H1 (cell line): ENCODE results near the gene APOL3. TPM values are rescaled to one million over a fixed set of nuclear protein-coding genes. Genes with fewer than 3 reads are reported as not detected.

ENCODE experiments used
- CTCF ChIA-PET: fragments of 300-600 bp; sonication (Branson Sonifier 250); formaldehyde crosslinking; loops from one replicate; lab custom pipeline; 2021; ENCODE audit not compliant: partially characterized antibody; lab: Charles Lee
- POLR2A ChIA-PET: fragments of 300-600 bp; sonication (Branson Sonifier 250); formaldehyde crosslinking; loops from one replicate; lab custom pipeline; 2021; ENCODE audit warnings: inconsistent platforms; ENCODE audit not compliant: partially characterized antibody; lab: Charles Lee
- DNase-seq, 2 experiments: peaks; one replicate each; pipeline versions ENCODE4 v3.0.0 to v3.0.0-alpha.2; 2010 to 2022; ENCODE audit warnings: low spot score in 2 of 2, low read depth in 1 of 2, mixed read lengths in 1 of 2
- FAIRE-seq: peaks from 2 replicates; lab custom pipeline; 2011; peaks lifted over from hg19 to GRCh38; lab: Jason Lieb, UNC
- H2AFZ ChIP-seq: 2 replicates; pipeline ENCODE4 v1.8.1; 2012; ENCODE audit warnings: low read length, inconsistent platforms
- H2AK5ac ChIP-seq: 2 replicates; pipeline ENCODE4 v1.6.1; 2013; ENCODE audit warnings: low read depth, low read length
- H2BK120ac ChIP-seq: replicated peaks from 2 replicates; pipeline ENCODE3; 2013; ENCODE audit warnings: low read depth, low read length, inconsistent platforms
- H2BK12ac ChIP-seq: 2 replicates; pipeline ENCODE4 v1.6.1; 2013; ENCODE audit warnings: low read depth, low read length
- H2BK15ac ChIP-seq: 2 replicates; pipeline ENCODE4 v1.6.1; 2013; ENCODE audit warnings: low read length
- H2BK20ac ChIP-seq: 2 replicates; pipeline ENCODE4 v1.6.1; 2013; ENCODE audit warnings: low read length
- H2BK5ac ChIP-seq: 2 replicates; pipeline ENCODE4 v1.6.1; 2013; ENCODE audit warnings: low read depth, low read length
- H3K14ac ChIP-seq: 2 replicates; pipeline ENCODE4 v1.6.1; 2013; ENCODE audit warnings: inconsistent platforms; ENCODE audit not compliant: insufficient read length
- H3K18ac ChIP-seq: 2 replicates; pipeline ENCODE4 v1.6.1; 2013; ENCODE audit warnings: low read length; ENCODE audit errors: extremely low read depth
- H3K23ac ChIP-seq: 2 replicates; pipeline ENCODE4 v1.6.1; 2013; ENCODE audit warnings: inconsistent platforms; ENCODE audit not compliant: insufficient read length
- H3K23me2 ChIP-seq: 2 replicates; pipeline ENCODE4 v1.6.1; 2013; ENCODE audit warnings: low read depth, low read length
- H3K27ac ChIP-seq: 2 replicates; pipeline ENCODE4 v1.6.1; 2011; ENCODE audit warnings: low read depth, low read length, inconsistent platforms
- H3K27me3 ChIP-seq, 4 experiments: replicated peaks in 1 of 4; 1 replicate in 1 of 4; 2 replicates in 3 of 4; pipeline versions ENCODE4 v1.6.1 to v1.8.1; 2011 to 2013; ENCODE audit warnings: low read length in 3 of 4, mild to moderate bottlenecking in 3 of 4, inconsistent platforms in 2 of 4, mixed read lengths in 2 of 4, moderate library complexity in 1 of 4; ENCODE audit not compliant: control insufficient read depth in 3 of 4, insufficient read depth in 3 of 4; ENCODE audit errors: extremely low read depth in 1 of 4
- H3K36me3 ChIP-seq, 4 experiments: 2 replicates each; pipeline versions ENCODE4 v1.6.1 to v1.8.1; 2011 to 2013; ENCODE audit warnings: mild to moderate bottlenecking in 4 of 4, low read length in 3 of 4, moderate library complexity in 2 of 4, control low read depth in 1 of 4, inconsistent platforms in 1 of 4; ENCODE audit not compliant: insufficient read depth in 4 of 4, control insufficient read depth in 2 of 4
- H3K4ac ChIP-seq: replicated peaks from 2 replicates; pipeline ENCODE3; 2013; ENCODE audit warnings: low read length, low read depth, mixed read lengths, inconsistent platforms; ENCODE audit not compliant: insufficient read length
- H3K4me1 ChIP-seq, 4 experiments: replicated peaks in 1 of 4; 1 replicate in 1 of 4; 2 replicates in 3 of 4; pipeline versions ENCODE4 v1.6.1 to v1.8.1; 2011 to 2013; ENCODE audit warnings: low read length in 3 of 4, inconsistent platforms in 2 of 4, mixed read lengths in 1 of 4; ENCODE audit not compliant: insufficient read depth in 4 of 4, control insufficient read depth in 3 of 4
- H3K4me2 ChIP-seq, 2 experiments: 2 replicates each; pipeline versions ENCODE4 v1.6.1 to v1.8.1; 2011 to 2013; ENCODE audit warnings: low read depth in 2 of 2, low read length in 2 of 2, control low read depth in 1 of 2, inconsistent platforms in 1 of 2, mild to moderate bottlenecking in 1 of 2; ENCODE audit not compliant: insufficient read depth in 1 of 2
- H3K4me3 ChIP-seq, 4 experiments: fragments of 200-600, 300-600 bp in 1 of 4; sonication (generic), shearing (Covaris generic), sonication (Bioruptor Twin) in 1 of 4; 2 replicates each; pipeline versions ENCODE4 v1.5.1 to v1.8.1; 2011 to 2016; ENCODE audit warnings: low read length in 4 of 4, low read depth in 3 of 4, control low read depth in 2 of 4, inconsistent platforms in 2 of 4, mild to moderate bottlenecking in 2 of 4, mixed read lengths in 1 of 4, moderate library complexity in 1 of 4; ENCODE audit not compliant: insufficient read depth in 2 of 4; ENCODE audit errors: extremely low read depth in 1 of 4
- H3K56ac ChIP-seq: replicated peaks from 2 replicates; pipeline ENCODE3; 2013; ENCODE audit warnings: low read depth, mild to moderate bottlenecking, mixed read lengths, low read length, inconsistent platforms; ENCODE audit not compliant: insufficient read length
- H3K79me1 ChIP-seq: 2 replicates; pipeline ENCODE4 v1.6.1; 2013; ENCODE audit warnings: low read depth, low read length, control low read depth
- H3K79me2 ChIP-seq, 2 experiments: 2 replicates each; pipeline versions ENCODE4 v1.6.1 to v1.8.1; 2012 to 2013; ENCODE audit warnings: low read length in 2 of 2, mild to moderate bottlenecking in 2 of 2, inconsistent platforms in 1 of 2; ENCODE audit not compliant: insufficient read depth in 2 of 2, control insufficient read depth in 1 of 2
- H3K9ac ChIP-seq, 4 experiments: replicated peaks in 1 of 4; 1 replicate in 1 of 4; 2 replicates in 3 of 4; pipeline versions ENCODE4 v1.6.1 to v1.8.1; 2011 to 2013; ENCODE audit warnings: low read depth in 3 of 4, low read length in 3 of 4, control low read depth in 2 of 4, mild to moderate bottlenecking in 2 of 4, moderate library complexity in 2 of 4, inconsistent platforms in 1 of 4; ENCODE audit errors: extremely low read depth in 1 of 4
- H3K9me3 ChIP-seq, 2 experiments: 2 replicates each; pipeline versions ENCODE4 v1.6.1 to v1.8.1; 2012 to 2013; ENCODE audit warnings: mild to moderate bottlenecking in 2 of 2, moderate library complexity in 2 of 2, control low read depth in 1 of 2, inconsistent platforms in 1 of 2, low read depth in 1 of 2, low read length in 1 of 2, mixed read lengths in 1 of 2; ENCODE audit not compliant: insufficient read depth in 2 of 2
- H4K20me1 ChIP-seq, 2 experiments: replicated peaks in 1 of 2; 2 replicates each; pipeline versions ENCODE3 to v1.8.1; 2011 to 2013; ENCODE audit warnings: inconsistent platforms in 2 of 2, low read length in 2 of 2, mild to moderate bottlenecking in 1 of 2; ENCODE audit not compliant: insufficient read depth in 2 of 2, control insufficient read depth in 1 of 2
- H4K5ac ChIP-seq: 2 replicates; pipeline ENCODE4 v1.6.1; 2013; ENCODE audit warnings: low read length, low read depth, mixed read lengths, inconsistent platforms; ENCODE audit not compliant: insufficient read length
- H4K8ac ChIP-seq: 2 replicates; pipeline ENCODE4 v1.8.0; 2013; ENCODE audit warnings: mild to moderate bottlenecking, moderate library complexity, low read length, inconsistent platforms; ENCODE audit not compliant: insufficient read depth; ENCODE audit errors: extremely low read depth
- H4K91ac ChIP-seq: replicated peaks from 2 replicates; pipeline ENCODE3; 2013; ENCODE audit warnings: low read length, mixed read lengths, inconsistent platforms; ENCODE audit not compliant: insufficient read length
- CHD2 ChIP-seq: IDR thresholded peaks from 2 replicates; pipeline ENCODE4 v1.6.1; 2012; ENCODE audit warnings: low read length, improper control_type of control experiment
- HDAC6 ChIP-seq: IDR thresholded peaks from one replicate; pipeline ENCODE4 v1.7.1; 2012; ENCODE audit warnings: low read depth, mild to moderate bottlenecking, inconsistent platforms, low read length, moderate library complexity
- JUND ChIP-seq: IDR thresholded peaks from 2 replicates; pipeline ENCODE4 v1.6.1; 2011; ENCODE audit warnings: mild to moderate bottlenecking, improper control_type of control experiment, low read length
- KDM1A ChIP-seq: fragments of 200-600, 300-600 bp; sonication (generic); IDR thresholded peaks from 2 replicates; pipeline ENCODE4 v1.7.1; 2016; ENCODE audit warnings: mild to moderate bottlenecking, low read length, borderline replicate concordance
- PHF8 ChIP-seq: fragments of 200-600 bp; sonication (generic); conservative IDR thresholded peaks from 2 replicates; pipeline ENCODE4 v1.7.1; 2012; ENCODE audit warnings: low read depth, mild to moderate bottlenecking, inconsistent platforms, low read length, moderate library complexity
- SAP30 ChIP-seq: fragments of 300-600 bp; sonication (generic); IDR thresholded peaks from 2 replicates; pipeline ENCODE4 v1.7.1; 2012; ENCODE audit warnings: low read length, moderate library complexity, mild to moderate bottlenecking, inconsistent platforms; ENCODE audit not compliant: insufficient read depth, insufficient replicate concordance
- SP4 ChIP-seq: IDR thresholded peaks from 2 replicates; pipeline ENCODE4 v1.6.1; 2012; ENCODE audit warnings: low read length, inconsistent platforms
- SRF ChIP-seq: IDR thresholded peaks from 2 replicates; pipeline ENCODE4 v1.6.1; 2011; ENCODE audit warnings: mild to moderate bottlenecking, low read depth, low read length, moderate library complexity
- TEAD4 ChIP-seq: IDR thresholded peaks from 2 replicates; pipeline ENCODE4 v1.6.1; 2012; ENCODE audit warnings: low read depth, low read length, inconsistent platforms, mixed read lengths
- WGBS, 2 experiments: shearing (Covaris generic) in 1 of 2; methylation state at CpG; one replicate each; pipeline versions ENCODE4 v1.1.6 to v1.1.7; 2013 to 2015; ENCODE audit warnings: low lambda C conversion rate in 2 of 2, mixed read lengths in 2 of 2, inconsistent platforms in 1 of 2, low coverage in 1 of 2, missing lambda C conversion rate in 1 of 2; ENCODE audit not compliant: insufficient replicate concordance in 2 of 2, insufficient coverage in 1 of 2, insufficient read length in 1 of 2; ENCODE audit errors: extremely low coverage in 1 of 2, missing lambda C conversion rate in 1 of 2; 5-methylcytosine and 5-hydroxymethylcytosine counted together
- polyA plus RNA-seq, 7 experiments: library from polyadenylated mRNA; depleted of rRNA in 3 of 7; stranded (reverse) in 5 of 7; unstranded in 2 of 7; fragments of >200 nt in 5 of 7; fragments of 200-250 nt in 2 of 7; gene quantifications; 1 replicate in 5 of 7; 2 replicates in 1 of 7; 4 replicates in 1 of 7; pipeline versions ENCODE4 v1.2.1 to v1.2.3, GENCODE V29; 2011 to 2013; ENCODE audit warnings: missing spikeins in 2 of 7, mixed read lengths in 2 of 7
- total RNA-seq: library from RNA; stranded (reverse); fragmentation: NEBNext Ultra II Directional; extraction: Animal tissue kit (Norgen Biotek cat#: 25700); gene quantifications from 2 replicates; pipeline ENCODE4 v1.2.1, GENCODE V29; 2021
- TF ChIP-seq, protein P1 (sequence below): IDR thresholded peaks from 2 replicates; pipeline ENCODE4 v1.6.1; 2011; ENCODE audit warnings: low read length, improper control_type of control experiment

The APOL3 gene
- total and polyA plus RNA-seq, 2 of the 8 experiments (the other 6 are each of a cell fraction or from before 2014, with no cell fraction given) = 0.12 TPM; not detected in 1

DNA sequence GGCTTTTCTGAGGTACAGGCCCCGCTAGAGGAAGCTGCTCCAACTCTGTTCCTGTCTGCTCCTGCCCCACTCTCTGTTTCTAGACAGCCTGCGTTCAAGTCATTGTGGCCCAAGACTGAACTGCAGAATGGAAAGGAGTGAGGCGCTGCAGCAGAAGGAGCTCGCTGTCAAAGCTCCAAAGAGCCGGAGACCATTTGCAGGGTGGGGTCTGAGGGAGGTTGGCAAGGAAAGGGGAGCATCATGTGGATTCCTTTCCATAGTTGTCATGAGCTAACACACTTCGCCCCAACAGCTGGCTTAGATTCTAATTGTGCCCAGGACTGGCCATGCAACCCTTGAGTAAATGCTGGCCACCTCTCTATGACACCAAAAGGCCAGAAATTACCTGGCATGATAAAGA is 22.3 kb upstream of the APOL3 start:
- WGBS, 2 experiments = 78% methylated on average over 6 of the region's 6 CpGs; no CpG with 5 or more reads in 1 of the 2 experiments
- no peaks in the 10 kb centered on the region for H4K20me1 ChIP-seq
- no peaks in the 10 kb centered on the region; a peak in 1 of 7 replicates for H3K27me3 ChIP-seq
- no peak overlapping the region for H3K27ac ChIP-seq
- FAIRE-seq (no peak), DNase-seq (no peak)
- H2AFZ ChIP-seq = no peak overlapping the region
- no peaks in the 10 kb centered on the region for H3K4me1 ChIP-seq
- H2BK15ac ChIP-seq = no peak overlapping the region
- no peak overlapping the region for H3K4me3 ChIP-seq
- H3K14ac ChIP-seq = no peak overlapping the region
- H2BK120ac ChIP-seq = no peak overlapping the region
- no peak overlapping the region for H4K91ac ChIP-seq
- no peak overlapping the region for H3K23ac ChIP-seq
- H3K4me2 ChIP-seq = no peak overlapping the region
- no peaks in the 10 kb centered on the region for H3K36me3 ChIP-seq
- POLR2A ChIA-PET = no interaction called here
- H3K18ac ChIP-seq = no peak overlapping the region
- no peak overlapping the region for H3K4ac ChIP-seq
- H3K9ac ChIP-seq = no peak overlapping the region
- no peaks in the 10 kb centered on the region for H3K79me2 ChIP-seq
- no peak overlapping the region for H4K5ac ChIP-seq
- no peak overlapping the region for H2BK12ac ChIP-seq
- H2AK5ac ChIP-seq = no peak overlapping the region
- H4K8ac ChIP-seq = no peak overlapping the region
- H2BK20ac ChIP-seq = no peak overlapping the region
- TF ChIP-seq TEAD4 (no peak), HDAC6 (no peak), KDM1A (no peak), SRF (no peak), CHD2 (no peak), JUND (no peak), SP4 (no peak), PHF8 (no peak), SAP30 (no peak)
- TF ChIP-seq, protein P1, sequence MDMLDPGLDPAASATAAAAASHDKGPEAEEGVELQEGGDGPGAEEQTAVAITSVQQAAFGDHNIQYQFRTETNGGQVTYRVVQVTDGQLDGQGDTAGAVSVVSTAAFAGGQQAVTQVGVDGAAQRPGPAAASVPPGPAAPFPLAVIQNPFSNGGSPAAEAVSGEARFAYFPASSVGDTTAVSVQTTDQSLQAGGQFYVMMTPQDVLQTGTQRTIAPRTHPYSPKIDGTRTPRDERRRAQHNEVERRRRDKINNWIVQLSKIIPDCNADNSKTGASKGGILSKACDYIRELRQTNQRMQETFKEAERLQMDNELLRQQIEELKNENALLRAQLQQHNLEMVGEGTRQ = no peak
- TF ChIP-seq, all 59 proteins: peak for 0
- Histone ChIP-seq H3K79me1 (no peaks in the 10 kb centered on the region), H3K9me3 (no peaks in the 10 kb centered on the region), H2BK5ac (no peak overlapping the region), H3K56ac (no peak overlapping the region), H3K23me2 (no peaks in the 10 kb centered on the region)
- CTCF ChIA-PET = interaction anchor here (1.1 to 8.1 kb wide), 9 partner anchors 12 to 499 kb away, joined by 3 to 86 read pairs (median 14); partner anchors contain the start of gene APOL3
